HepG2 (cell line): Measurements from ENCODE around the gene KRT16. TPM values are rescaled to one million over a fixed set of nuclear protein-coding genes. Genes with fewer than 3 reads are reported as not detected.
A peak's percentile ranks its signal among the peaks of the same experiment; 100 is the strongest.
"Not testable (repeated sequence)": the region's sequence is repeated elsewhere in the genome, so short reads cannot be mapped to it uniquely, and the experiment has no call there.

Source experiments
- ATAC-seq: fragments of 200-7000 bp; cut with Tn5 transposase; 3 replicates; pipeline ENCODE4 v1.9.1; 2020; ENCODE audit warnings: mild to moderate bottlenecking, moderate library complexity
- Bru-seq: library from RNA; stranded (reverse); fragments of 400-500 nt; gene quantifications from one replicate; lab custom pipeline; 2021; lab: Mats Ljungman, UMichigan
- BruChase-seq, 2 experiments: library from RNA; stranded (reverse); fragments of 400-500 nt; gene quantifications; one replicate each; lab custom pipeline; 2021; lab: Mats Ljungman, UMichigan
- BruUV-seq: library from RNA; stranded (reverse); fragments of 400-500 nt; replicated peaks from 2 replicates; lab custom pipeline; 2021; lab: Mats Ljungman, UMichigan
- CTCF ChIA-PET: fragments of 300-600 bp; formaldehyde crosslinking; extraction: SDS; loops from one replicate; lab custom pipeline; 2021; ENCODE audit warnings: low total read pairs, inconsistent platforms, low intra/inter-chr PET ratio; lab: Yijun Ruan, JAX
- POLR2A ChIA-PET: fragments of 350-600 bp; sonication (Branson Sonifier 250); formaldehyde crosslinking; loops from one replicate; lab custom pipeline; 2020; ENCODE audit warnings: antibody characterized with exemption, inconsistent platforms; lab: Yijun Ruan, JAX
- DNase-seq: peaks from one replicate; pipeline ENCODE4 v3.0.0-alpha.2; 2015; ENCODE audit warnings: low spot score
- FAIRE-seq: peaks from 3 replicates; lab custom pipeline; 2011; peaks lifted over from hg19 to GRCh38; lab: Jason Lieb, UNC
- H2AFZ ChIP-seq: one replicate; pipeline ENCODE4 v1.6.1; 2011; ENCODE audit warnings: low read length, inconsistent platforms
- H3K27ac ChIP-seq: fragments of 300-600 bp; 3 replicates; pipeline ENCODE4 v1.8.0; 2011; ENCODE audit warnings: mixed run types, mild to moderate bottlenecking, mixed read lengths, low read length, inconsistent platforms; ENCODE audit not compliant: insufficient read depth; ENCODE audit errors: extremely low read length
- H3K27me3 ChIP-seq, 2 experiments: fragments of 200-600 bp in 1 of 2; 2 replicates in 1 of 2; 3 replicates in 1 of 2; pipeline versions ENCODE4 v1.6.0 to v1.8.0; 2011; ENCODE audit warnings: low read length in 2 of 2, mild to moderate bottlenecking in 2 of 2, moderate library complexity in 2 of 2, inconsistent platforms in 1 of 2; ENCODE audit not compliant: insufficient read depth in 2 of 2, control insufficient read depth in 1 of 2
- H3K36me3 ChIP-seq, 2 experiments: fragments of 200-600 bp in 1 of 2; replicated peaks in 1 of 2; 2 replicates in 1 of 2; 3 replicates in 1 of 2; pipeline versions ENCODE4 v1.5.1 to v1.8.0; 2011; ENCODE audit warnings: low read length in 2 of 2, inconsistent platforms in 1 of 2; ENCODE audit not compliant: insufficient read depth in 2 of 2, control insufficient read depth in 1 of 2
- H3K4me1 ChIP-seq: 2 replicates; pipeline ENCODE4 v1.5.1; 2012; ENCODE audit warnings: low read length, inconsistent platforms; ENCODE audit not compliant: insufficient read depth
- H3K4me2 ChIP-seq: 2 replicates; pipeline ENCODE4 v1.6.0; 2011; ENCODE audit warnings: low read depth, low read length, inconsistent platforms
- H3K4me3 ChIP-seq, 3 experiments: fragments of 200-600 bp in 1 of 3; sonication (generic), shearing (Covaris generic) in 1 of 3; replicated peaks in 1 of 3; 2 replicates each; pipeline ENCODE4 v1.5.1; 2011 to 2016; ENCODE audit warnings: low read length in 3 of 3, inconsistent platforms in 2 of 3, low read depth in 2 of 3, mild to moderate bottlenecking in 2 of 3, control low read depth in 1 of 3, mixed read lengths in 1 of 3; ENCODE audit not compliant: insufficient read depth in 1 of 3
- H3K79me2 ChIP-seq: one replicate; pipeline ENCODE4 v1.6.1; 2011; ENCODE audit warnings: low read length, inconsistent platforms; ENCODE audit not compliant: insufficient read depth
- H3K9ac ChIP-seq: 2 replicates; pipeline ENCODE4 v1.6.0; 2011; ENCODE audit warnings: mild to moderate bottlenecking, low read depth, low read length, inconsistent platforms; ENCODE audit not compliant: insufficient read depth
- H3K9me3 ChIP-seq: 2 replicates; pipeline ENCODE4 v1.5.1; 2012; ENCODE audit warnings: mild to moderate bottlenecking, low read length
- H4K20me1 ChIP-seq: 2 replicates; pipeline ENCODE4 v1.6.0; 2011; ENCODE audit warnings: inconsistent platforms, mild to moderate bottlenecking, low read length, moderate library complexity; ENCODE audit not compliant: insufficient read depth
- WGBS: methylation state at CpG from one replicate; pipeline ENCODE4 v1.1.6; 2017; ENCODE audit warnings: low lambda C conversion rate; 5-methylcytosine and 5-hydroxymethylcytosine counted together
- in situ Hi-C: cut with HindIII; loops from 2 replicates; pipeline ENCODE4 v1.10.0; 2017; ENCODE audit warnings: low pct_unique_long_range_greater_than_20kb; ENCODE audit not compliant: extremely low pct_ligation_motif_present
- intact Hi-C: fragments of 100-400 bp; cut with micrococcal nuclease; formaldehyde crosslinking; loops from one replicate; pipeline ENCODE4 v1.10.0; 2022; ENCODE audit not compliant: unreplicated experiment
- long read RNA-seq, 2 experiments: library from RNA in 1 of 2; library from polyadenylated mRNA in 1 of 2; stranded (forward) in 1 of 2; unstranded in 1 of 2; transcript quantifications; one replicate each; pipeline ENCODE4 v2.0.0, GENCODE V29; 2019 to 2022
- polyA minus RNA-seq, 3 experiments: library from RNA; depleted of rRNA, polyadenylated mRNA; stranded (reverse); fragments of >200 nt; gene quantifications; 2 replicates each; pipeline ENCODE4 v1.2.3, GENCODE V29; 2011; ENCODE audit warnings: low replicate concordance in 1 of 3
- polyA plus RNA-seq, 8 experiments: library from polyadenylated mRNA; depleted of rRNA in 3 of 8; stranded (reverse) in 7 of 8; unstranded in 1 of 8; fragments of >200 nt; fragmentation: Illumina TruSeq in 4 of 8; extraction: Trizol in 4 of 8; gene quantifications; 2 replicates each; pipeline versions ENCODE4 v1.2.1 to v1.2.3, GENCODE V29; 2011 to 2016; ENCODE audit warnings: low read depth in 4 of 8, missing spikeins in 1 of 8, mixed read lengths in 1 of 8; ENCODE audit not compliant: insufficient read depth in 1 of 8
- total RNA-seq, 5 experiments: library from RNA; depleted of rRNA; stranded (reverse); fragments of >200 nt; fragmentation: Illumina TruSeq; extraction: Trizol; gene quantifications; 2 replicates each; pipeline ENCODE4 v1.2.3, GENCODE V29; 2016; ENCODE audit warnings: low read depth in 1 of 5

KRT16 gene
- not detected in 2 replicates for total RNA-seq (2016; rRNA removed; fragmentation: Illumina TruSeq; extraction: Trizol)
- total RNA-seq (2016; cell fraction: cytosol; rRNA removed; fragmentation: Illumina TruSeq; extraction: Trizol; ENCODE audit: low read depth) = not detected in 2 replicates
- total RNA-seq (2016; cell fraction: insoluble cytoplasmic fraction; rRNA removed; fragmentation: Illumina TruSeq; extraction: Trizol) = not detected in 2 replicates
- total RNA-seq (2016; cell fraction: membrane; rRNA removed; fragmentation: Illumina TruSeq; extraction: Trizol) = not detected in 2 replicates
- not detected in 2 replicates for total RNA-seq (2016; cell fraction: nucleus; rRNA removed; fragmentation: Illumina TruSeq; extraction: Trizol)
- polyA plus RNA-seq (2011; rRNA removed) = 0.07 TPM in 1 of 2 replicates, not detected in the other
- not detected in 2 replicates for polyA plus RNA-seq (2011; cell fraction: cytosol; rRNA removed)
- not detected in 2 replicates for polyA plus RNA-seq (2011; cell fraction: nucleus; rRNA removed)
- not detected in 2 replicates for polyA plus RNA-seq (2012)
- polyA plus RNA-seq (2016; cell fraction: cytosol; fragmentation: Illumina TruSeq; extraction: Trizol; ENCODE audit: low read depth) = not detected in 2 replicates
- not detected in 2 replicates for polyA plus RNA-seq (2016; cell fraction: insoluble cytoplasmic fraction; fragmentation: Illumina TruSeq; extraction: Trizol; ENCODE audit: low read depth)
- not detected in 2 replicates for polyA plus RNA-seq (2016; cell fraction: membrane; fragmentation: Illumina TruSeq; extraction: Trizol; ENCODE audit: low read depth)
- polyA plus RNA-seq (2016; cell fraction: nucleus; fragmentation: Illumina TruSeq; extraction: Trizol; ENCODE audit: insufficient read depth, low read depth) = not detected in 2 replicates
- polyA minus RNA-seq (2011; rRNA and poly(A)+ RNA removed; ENCODE audit: low replicate concordance) = 5.8 TPM in 1 of 2 replicates, not detected in the other
- polyA minus RNA-seq (2011; cell fraction: cytosol; rRNA and poly(A)+ RNA removed) = not detected in 2 replicates
- polyA minus RNA-seq (2011; cell fraction: nucleus; rRNA and poly(A)+ RNA removed) = not detected in 2 replicates
- Bru-seq, nascent RNA = percentile 20 among the genes with signal in this experiment
- BruChase-seq, experiment 1, labeled RNA remaining after a 6-hour chase = not detected
- percentile 15 among the genes with signal in this experiment for BruChase-seq, experiment 2, labeled RNA remaining after a 2-hour chase
- long read RNA-seq, experiment 1 = 0 reads
- long read RNA-seq, experiment 2 = 0 reads

DNA sequence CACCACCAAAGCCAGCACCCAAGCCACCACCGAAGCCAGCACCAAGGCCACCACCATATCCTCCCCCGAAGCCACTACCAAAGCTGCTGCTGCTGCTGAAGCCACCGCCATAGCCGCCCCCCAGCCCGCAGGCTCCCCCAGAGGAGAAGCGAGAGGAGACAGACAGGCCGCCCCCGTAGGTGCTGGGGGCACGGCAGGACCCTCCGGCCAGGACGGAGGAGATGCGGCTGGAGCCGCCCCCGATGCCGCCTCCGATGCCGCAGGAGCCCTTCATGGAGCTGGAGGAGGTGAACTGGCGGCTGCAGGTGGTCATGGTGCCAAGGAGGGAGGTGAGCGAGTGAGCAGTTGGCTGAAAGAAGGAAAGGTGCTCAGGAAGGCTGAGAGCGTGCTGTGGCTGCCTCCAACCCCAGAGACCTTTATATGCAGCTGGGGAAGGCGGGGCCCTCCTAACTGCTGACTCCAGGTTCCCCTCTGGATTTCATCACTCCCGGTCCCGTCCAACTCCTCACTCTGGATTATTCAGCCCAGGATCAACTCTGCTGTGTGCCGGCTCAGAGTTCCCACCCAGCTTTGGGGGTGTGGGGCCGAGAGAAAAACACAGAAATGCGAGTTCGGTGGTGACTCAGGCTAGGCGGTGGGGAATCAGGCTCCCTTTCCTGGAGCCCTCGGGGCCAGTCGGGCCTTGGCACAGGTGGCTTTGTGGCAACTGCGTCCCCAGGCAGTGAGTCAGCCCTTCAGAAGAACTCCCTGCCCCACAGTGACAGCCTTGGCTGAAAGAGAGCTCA is at the start of gene KRT16:
KRT16 (minus strand) TSS at position 392 of the 785 bp plus-strand sequence; CDS start at position 313, 79 bp downstream.
- FAIRE-seq, ATAC-seq, H3K9me3 ChIP-seq, CTCF ChIA-PET, DNase-seq, H4K20me1 ChIP-seq, H3K27ac ChIP-seq, in situ Hi-C loops, H3K9ac ChIP-seq, POLR2A ChIA-PET, H3K4me2 ChIP-seq, H2AFZ ChIP-seq, H3K79me2 ChIP-seq, H3K36me3 ChIP-seq, BruUV-seq, H3K4me3 ChIP-seq, intact Hi-C loops, H3K4me1 ChIP-seq: not testable (repeated sequence)
- peaks cover 4 to 55% of the 10 kb centered on the region in 2 experiments; a peak in 4 of 5 replicates for H3K27me3 ChIP-seq
- WGBS = 34% methylated on average over 22 of the region's 31 CpGs
